ENCODE measurements around the gene CACNG7.

- TF ChIP-seq POLR2AphosphoS5 (IDR thresholded peaks at IDR 0.05; ENCODE audit: low read depth, low read length), result no peak
- no peak for TF ChIP-seq POLR2A (IDR thresholded peaks at IDR 0.05; ENCODE audit: low read depth, low read length)
- TF ChIP-seq TAF1 (IDR thresholded peaks at IDR 0.05; ENCODE audit: borderline replicate concordance, low read depth, low read length), result no peak
Measured at GRCh38 chr19:53936029-53936428, 27.0 kb downstream of the CACNG7 start.
